Endometrial microvascular endothelial cells (primary cell): ENCODE data around the gene RLN3. TPM values are rescaled to one million over a fixed set of nuclear protein-coding genes. Genes with fewer than 3 reads are reported as not detected.

Experiments
- in situ Hi-C: cut with HindIII; loops from 2 replicates; pipeline ENCODE4 v1.10.0; 2017; ENCODE audit warnings: low sequenced_read_pairs, low pct_unique_long_range_greater_than_20kb; ENCODE audit errors: inconsistent ontology term
- total RNA-seq: library from RNA; depleted of rRNA; stranded (reverse); fragments of >200 nt; gene quantifications from one replicate; pipeline ENCODE4 v1.2.3, GENCODE V29; 2015; ENCODE audit errors: inconsistent ontology term

The RLN3 gene
- total RNA-seq, 1 donor from 2014 or later: not detected

DNA sequence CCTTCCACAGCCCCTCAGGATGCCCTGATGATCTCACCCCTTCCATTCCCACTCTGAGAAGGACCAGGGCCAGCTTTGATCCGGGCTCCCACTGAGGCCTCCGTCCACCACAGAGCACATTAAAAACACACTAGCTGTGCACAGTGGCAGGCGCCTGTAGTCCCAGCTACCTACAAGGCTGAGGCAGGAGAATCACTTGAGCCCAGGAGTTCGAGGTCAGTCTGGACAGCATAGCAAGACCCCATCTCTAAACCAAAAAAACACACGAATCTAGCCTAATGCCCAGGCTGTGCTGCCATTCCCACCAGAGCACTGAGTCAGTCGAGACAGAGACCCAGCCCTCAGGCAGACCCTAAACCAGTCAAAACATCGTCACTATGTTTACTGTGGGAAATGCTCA lies 35.9 kb upstream of the RLN3 start:
- in situ Hi-C loops: no loop called here

DNA sequence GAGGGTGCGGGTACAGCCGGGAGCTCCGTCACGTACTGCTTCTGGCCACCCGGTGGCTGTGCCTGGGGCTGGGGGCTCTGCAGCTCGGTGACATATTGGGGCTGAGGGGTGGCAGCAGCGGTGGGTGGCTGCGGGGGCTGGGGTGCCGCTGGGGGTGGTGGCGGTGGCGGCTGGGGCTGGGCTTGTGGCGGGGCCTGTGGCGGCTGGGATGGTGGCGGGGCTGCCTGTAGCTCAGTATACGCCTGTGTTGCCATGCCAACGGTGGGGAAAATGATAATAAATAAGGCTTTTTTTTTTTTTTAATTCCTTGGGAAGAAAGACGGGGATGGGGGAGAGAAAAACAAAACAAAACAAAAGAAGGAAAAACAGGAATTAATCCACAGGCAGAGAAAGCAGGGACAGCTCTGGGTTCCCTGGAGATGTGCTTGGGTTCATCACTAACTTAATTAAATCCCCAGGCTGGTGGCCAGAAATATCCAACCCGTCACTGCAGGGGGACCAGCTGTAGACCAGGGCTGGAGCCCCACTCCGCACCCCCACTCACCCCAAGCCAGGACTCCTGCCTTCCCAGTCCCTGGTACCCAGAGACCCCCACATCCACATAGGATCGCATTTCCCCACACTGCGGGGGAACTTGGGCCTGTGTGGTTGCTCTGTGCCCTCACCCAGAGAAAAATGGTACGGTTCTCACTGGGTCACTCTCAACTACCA lies 34.2 kb upstream of the RLN3 start:
- in situ Hi-C loops: no loop called here

DNA sequence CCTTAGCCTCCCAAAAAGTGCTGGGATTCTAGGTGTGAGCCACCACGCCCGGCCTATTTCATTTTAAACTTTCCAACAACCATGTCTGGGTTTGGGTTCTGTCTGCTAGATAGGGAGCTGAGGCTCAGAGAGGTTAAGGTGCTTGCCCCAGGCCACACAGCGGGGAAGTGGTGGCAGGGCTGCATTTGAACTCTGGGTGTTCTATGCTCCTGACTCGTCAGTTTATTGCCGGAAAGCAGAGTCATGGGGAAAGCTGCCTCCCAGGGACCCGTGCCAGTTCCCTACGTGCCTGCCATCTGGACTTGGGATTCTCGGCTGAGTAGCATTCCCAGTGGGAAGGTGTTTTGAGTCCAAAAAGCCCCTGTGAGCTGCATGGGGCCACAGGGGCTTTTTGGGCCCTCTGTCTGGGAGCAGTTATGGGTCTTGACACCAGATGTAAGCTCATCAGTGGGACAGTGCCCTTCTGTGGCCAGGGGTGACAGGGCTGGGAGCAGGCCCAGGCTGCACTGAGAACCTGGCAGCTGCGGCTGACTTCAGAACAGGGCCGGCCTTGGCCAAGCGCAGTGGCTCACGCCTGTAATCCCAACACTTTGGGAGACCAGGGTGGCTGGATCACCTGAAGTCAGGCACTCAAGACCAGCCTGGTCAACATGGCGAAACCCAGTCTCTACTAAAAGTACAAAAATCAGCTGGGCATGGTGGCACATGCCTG lies 32.8 kb upstream of the RLN3 start:
- in situ Hi-C loops: no loop called here

DNA sequence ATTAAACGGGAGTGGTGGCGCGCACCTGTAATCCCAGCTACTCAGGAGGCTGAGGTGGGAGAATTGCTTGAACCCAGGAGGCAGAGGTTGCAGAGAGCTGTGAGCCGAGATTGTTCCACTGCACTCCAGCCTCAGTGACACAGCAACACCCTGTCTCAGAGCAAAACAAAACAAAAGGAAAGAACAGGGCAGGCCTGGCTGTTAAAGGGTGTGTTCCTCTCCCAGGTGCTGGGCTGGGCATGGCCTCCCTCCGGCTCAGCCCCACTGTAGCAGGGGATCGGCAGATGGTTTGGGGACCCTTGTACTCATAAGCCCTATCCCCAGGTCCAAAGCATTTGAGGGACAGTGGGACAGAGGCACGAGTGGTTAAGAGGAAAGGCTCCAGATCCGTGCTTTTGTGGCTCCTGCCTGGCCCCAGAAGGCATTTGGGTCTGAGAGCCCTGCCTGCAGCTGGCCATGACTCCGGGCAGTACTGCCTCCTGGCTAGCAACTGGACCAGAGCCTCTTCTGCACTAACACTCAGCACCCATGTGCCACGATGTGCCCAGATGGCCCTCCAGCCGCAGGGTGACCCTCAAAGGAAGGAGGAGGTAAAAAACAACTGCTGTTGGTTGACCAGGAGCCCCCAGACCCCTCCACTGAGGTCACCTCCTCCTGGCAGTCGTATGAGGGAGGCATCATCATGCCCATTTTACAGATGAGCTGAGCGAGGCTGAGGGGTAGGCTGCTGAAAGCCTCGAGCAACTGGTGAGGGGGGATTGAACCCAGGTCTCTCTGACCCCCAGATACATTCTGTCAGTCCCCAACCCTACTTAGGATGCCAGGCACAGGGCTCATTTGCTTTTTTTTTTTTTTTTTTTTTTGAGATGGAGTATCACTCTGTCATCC lies 31.8 kb upstream of the RLN3 start:
- in situ Hi-C loops: no loop called here

DNA sequence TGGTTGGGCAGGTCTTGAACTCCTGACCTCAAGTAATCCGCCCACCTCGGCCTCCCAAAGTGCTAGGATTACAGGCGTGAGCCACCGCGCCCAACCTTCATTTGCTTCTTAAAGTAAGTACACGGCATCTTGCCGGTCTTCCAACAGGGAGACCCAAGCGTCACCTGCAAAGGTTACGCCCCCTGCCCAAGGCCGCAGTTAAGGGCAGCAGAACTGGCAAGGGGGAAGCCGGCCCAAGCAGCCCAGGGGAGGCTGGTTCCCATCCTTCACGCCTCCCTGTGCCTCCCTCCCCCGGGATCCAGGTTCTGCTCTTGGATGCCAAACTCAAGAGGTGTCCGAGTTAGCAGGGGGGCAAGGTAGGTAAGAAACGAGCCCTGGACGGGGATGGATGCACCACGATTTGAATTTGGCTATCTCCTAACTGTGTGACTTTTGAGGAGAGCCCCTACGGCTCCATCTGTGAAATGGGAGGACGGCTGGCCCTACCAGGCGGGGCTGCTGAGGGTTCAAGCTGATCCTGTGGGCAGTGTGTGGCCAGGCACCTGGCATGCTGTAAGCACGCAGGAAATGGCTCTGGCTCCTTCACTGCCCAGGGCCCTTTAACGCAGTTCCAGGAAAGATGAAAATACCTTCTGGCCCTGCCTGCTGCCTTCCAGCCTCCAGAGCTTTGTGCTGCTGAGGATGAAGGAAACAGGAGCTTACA lies 30.9 kb upstream of the RLN3 start:
- in situ Hi-C loops: no loop called here

DNA sequence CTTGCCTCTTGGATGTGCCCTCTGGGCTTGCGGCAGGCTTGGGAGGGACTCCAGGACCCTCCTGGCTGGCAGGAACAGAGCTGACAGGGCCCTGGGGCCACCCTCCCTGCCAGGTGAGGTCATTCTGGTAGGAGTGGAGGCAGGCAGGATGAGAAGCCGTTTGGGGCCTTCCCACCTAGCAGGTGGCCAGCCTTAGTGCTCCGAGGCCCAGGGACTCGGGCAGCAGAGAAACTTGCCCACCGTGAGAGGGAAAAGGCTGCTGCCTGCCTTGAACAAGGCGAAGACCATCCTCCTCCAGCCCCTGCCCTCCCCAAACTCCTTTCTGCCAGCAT lies 30.4 kb upstream of the RLN3 start:
- in situ Hi-C loops: no loop called here

DNA sequence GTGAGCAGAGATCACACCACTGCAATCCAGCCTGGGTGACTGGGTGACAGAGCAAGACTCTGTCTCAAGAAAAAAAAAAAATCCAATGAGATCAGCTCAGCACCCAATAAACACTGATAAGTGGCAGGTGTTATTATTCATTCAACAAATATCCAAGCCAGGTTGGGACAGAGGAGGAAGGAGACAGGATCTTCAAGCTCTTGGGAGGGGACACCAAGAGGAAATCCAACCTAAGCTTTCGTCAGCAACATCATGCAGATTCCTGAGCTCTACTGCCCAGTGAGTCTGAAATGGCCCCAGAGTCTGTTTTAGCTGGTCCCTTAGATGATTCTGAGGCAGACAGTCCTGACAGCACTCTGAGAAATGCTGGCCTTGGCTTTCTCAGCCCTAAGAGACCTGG lies 29.5 kb upstream of the RLN3 start:
- in situ Hi-C loops: no loop called here

DNA sequence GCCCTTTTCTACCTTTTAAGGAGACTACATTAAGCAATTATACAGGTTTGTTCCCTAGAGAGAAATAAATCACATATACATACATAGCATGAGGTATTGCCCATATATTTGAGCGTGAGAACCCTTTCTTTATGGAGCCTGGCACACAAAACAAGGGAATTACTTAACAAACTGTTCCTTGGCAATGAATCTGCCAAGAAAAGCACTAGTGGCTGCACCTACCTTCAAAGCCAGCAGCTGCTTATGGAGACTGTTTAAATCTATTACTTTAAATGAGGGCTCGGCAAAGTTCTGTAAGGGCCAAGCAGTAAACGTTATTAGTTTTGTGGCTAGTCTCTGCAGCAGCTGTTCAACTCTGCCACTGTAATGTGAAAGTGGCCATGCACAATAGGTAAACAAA lies 28.9 kb upstream of the RLN3 start:
- in situ Hi-C loops: no loop called here

DNA sequence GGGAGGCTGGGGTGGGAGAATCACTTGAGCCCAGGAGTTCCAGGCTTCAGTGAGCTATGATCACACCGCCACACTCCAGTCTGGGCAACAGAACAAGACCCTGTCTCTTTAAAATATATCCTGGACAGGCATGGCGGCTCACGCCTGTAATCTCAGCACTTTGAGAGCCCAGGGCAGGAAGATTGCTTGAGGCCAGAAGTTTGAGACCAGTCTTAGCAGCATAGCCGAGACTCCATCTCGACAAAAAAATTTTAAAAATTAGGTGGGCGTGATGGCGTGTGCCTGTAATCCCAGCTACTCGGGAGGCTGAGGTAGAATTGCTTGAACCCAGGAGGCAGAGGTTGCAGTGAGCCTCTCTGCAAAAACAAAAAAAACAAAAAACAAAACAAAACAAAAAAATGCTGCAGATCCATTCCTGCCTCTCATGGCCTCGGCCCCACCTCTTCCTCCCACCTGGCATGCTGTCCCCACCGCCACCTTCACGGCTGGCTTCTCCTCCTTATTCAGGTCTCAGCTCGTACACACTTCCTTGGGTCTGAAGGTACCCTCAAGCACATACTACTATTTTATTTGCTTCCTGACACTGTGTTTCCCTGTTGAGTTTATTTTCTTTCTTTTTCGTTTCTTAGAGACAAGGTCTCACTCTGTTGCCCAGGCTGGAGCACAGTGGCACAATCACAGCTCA lies 27.1 kb upstream of the RLN3 start:
- in situ Hi-C loops: no loop called here

DNA sequence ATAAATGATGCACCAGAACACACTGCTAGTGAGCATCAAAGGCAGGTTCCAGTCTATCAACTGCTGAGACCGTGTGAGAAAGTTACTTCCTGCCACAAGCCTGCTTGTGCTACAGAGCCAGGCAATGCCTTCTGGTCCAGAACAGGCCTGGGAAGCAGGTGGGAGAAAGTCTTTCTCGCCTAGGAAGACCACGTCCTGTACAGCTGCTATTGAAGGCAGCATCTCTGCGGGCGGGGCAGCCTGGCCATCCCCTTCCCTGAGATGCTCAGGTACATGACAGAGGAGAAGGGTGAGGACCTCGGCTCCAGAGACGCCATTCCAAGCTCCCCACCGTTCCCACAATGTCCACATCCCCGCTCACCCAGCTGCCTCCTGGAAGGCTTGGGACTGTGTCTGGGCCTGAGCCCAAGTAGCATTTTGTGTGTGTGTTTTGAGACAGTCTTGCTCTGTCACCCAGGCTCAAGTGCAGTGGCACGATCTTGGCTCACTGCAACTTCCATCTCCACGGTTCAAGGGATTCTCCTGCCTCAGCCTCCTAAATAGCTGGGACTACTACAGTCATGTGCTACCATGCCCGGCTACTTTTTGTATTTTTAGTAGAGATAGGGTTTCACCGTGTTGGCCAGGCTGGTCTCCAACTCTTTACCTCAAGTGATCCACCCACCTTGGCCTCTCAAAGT lies 25.2 kb upstream of the RLN3 start:
- in situ Hi-C loops: no loop called here

DNA sequence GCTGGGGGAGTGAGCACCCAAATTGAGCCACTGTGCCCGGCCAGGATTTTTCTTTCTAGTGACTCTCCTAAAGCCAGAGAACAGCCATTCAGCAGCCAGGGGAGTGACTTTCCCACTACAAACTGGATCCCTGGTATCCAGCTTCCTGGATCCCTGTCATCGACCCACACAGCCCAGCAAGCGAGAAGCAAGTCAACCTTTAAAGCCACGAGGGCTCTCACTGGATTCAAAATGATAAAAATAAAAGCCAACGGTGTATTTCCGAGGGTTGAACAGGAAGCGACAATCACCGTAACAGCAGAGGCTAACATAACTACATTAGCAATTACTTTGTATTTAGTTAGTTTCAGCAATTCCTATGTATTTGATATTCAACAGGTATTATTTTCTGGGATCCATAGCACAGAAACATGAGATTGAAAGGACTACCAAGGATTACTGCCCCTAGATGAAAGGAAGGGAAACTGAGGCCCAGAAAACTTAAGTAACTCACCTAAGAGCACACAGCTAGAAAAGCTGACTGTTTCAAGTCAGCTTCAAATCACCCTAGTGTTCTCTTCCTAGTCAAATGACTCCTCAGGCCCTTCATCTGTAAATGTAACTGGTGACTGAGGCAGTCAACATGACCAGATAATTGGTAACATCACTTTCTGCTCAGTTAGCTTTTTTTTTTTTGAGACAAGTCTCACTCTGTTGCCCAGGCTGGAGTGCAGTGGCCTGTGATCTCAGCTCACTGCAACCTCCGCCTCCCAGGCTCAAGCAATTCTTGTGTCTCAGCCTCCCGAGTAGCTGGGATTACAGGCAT lies 24.5 kb upstream of the RLN3 start:
- in situ Hi-C loops: no loop called here

DNA sequence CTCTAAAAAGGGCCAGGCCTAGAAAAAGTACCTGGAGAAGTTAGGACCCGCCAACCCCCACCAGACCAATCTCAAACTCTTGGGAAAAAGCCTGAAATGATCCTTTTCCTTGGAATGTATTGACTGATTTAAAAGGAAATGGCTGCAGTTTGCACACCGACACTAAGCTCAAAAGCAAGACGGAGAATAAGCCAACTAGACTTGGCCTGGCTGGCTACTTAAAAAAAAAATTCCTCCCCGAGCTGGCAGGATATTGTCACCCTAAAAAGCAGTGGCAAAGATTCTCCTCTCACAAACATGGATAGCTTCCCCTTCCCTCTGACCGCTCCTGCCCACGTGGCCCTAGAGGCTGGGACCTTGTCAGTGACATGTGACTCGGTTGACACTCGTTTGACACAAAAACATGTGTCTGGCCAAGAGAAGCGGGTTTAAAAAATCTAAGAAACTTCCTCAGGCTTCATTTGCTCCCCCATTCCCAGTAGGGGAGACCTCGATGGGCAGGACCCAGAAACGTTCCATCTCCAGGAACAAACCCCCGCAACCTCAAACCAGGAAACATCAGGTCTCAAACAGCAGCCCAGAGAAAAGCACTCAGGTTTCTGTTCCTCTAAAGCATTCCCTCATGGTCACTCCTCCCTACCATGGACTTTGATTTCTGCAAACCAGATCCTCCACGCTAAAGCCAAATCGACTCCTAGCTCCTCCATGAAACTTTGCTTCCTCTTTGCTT lies 23.2 kb upstream of the RLN3 start:
- in situ Hi-C loops: no loop called here

DNA sequence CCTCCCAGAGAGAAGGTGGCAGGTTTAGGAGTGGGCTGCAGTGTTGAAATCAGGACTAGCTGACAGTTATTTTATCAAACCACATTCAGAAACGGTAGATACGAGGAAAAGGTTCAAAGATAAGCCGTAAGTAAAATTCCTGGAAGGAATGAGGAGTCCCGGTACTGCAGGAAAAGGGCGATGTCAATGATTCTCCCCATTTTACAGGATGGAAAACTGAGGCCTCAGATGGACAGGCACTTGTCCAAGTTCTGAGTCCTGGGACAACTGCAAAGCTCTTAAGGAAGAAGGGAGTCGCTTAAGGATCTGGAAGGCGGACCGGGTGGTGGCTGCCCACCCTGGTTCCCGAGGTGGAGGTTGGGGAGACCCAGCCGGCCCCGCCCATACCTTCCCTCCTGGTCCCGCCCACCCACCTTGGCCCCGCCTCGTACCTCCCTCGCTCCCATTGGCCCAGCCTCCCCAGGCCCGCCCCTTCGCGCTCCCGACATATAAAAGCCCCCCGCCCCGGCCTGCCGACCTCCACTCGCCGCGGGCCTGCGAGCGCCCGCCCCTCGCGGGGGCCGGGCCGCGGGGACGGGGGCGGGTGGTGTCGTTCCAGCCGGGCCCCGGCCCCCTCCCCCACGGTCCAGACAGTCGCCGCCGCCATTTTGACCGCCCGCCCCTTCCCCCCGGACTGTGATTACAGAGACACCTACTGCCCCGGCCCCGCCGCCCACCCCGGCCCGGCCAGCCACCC lies 22.4 kb upstream of the RLN3 start:
- in situ Hi-C loops: no loop called here

DNA sequence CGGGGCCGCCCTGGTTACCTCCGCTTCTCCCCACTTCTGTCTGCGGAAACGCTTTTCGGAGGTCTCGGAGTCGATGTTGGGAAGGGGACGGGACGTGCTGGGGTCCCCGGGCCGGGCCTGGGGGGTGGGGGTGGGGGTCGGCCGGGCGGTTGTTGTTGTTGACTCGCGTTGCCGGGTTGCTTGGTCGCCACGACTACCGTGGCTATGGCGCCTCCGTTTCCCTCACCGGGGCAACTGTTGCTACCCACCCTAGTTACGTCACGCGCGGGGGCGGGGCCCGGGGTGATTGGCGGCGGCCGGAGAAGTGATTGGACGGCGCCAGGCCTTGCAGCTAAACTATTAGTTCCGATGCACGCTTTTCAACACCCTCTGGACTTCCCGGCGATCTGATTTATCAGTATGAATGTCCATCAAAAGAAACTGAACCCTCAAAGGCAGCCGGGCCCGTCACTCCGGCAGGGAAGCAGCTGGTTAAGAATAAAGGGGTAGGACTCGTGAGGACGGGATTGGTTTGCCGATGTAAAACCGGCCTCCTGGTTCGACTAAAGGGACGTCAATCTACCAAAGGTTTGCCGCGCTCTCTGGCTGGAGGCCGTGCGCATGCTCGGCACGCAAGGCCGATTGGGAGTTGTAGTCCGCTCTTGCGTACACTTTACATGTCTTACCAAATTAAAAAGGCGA lies 21.7 kb upstream of the RLN3 start, which contains the start of gene RFX1:
TSS of gene RFX1 (minus strand) at position 236 of the 681 bp plus-strand sequence. CDS start 12,477 bp downstream, outside the sequence.
- in situ Hi-C loops: no loop called here

DNA sequence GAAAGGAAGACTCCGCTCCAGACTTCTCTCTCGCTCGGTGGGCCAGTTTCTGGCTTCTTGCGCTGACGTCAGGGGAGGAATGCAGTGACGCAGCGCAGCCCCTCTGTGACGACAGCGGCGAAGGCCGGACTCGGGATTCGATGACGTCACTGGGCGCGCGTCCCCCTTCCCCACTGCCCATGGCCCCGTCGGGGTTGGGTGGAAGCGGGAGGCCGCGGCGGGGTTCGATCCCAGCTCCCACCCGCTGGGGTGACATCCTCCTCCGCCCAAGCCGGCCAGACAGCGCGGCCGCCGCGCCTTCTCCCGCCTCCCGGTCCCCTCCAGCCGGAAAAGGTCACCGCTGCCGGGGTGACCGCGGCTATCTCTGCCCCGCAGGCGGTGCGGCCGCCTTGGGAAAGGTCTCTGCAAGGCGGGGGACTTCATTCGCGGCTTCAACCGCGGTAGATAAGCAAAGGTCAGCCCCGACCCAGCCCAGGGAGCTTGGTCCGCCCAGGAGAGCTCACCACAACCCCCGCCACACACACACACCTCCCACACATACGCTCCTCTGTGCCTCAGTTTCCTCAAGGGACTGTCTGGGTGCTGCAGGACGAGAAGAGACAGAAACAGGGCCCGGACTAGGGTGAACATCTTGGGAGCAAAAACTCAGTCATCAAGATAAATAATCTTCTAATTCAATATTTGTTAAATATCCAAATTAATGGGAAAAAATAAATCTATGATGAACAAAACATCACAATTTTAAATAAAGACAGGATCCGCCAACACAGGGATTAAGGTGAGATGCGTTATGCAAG lies 21.0 kb upstream of the RLN3 start:
- in situ Hi-C loops: no loop called here
